Measurements from ENCODE around the gene POLR3E. TPM values are rescaled to one million over a fixed set of nuclear protein-coding genes. Genes with fewer than 3 reads are reported as not detected.
A peak's percentile ranks its signal among the peaks of the same experiment; 100 is the strongest.

The POLR3E gene
- total RNA-seq, 1 experiment from 2014 or later = 103 TPM

GRCh38 chr16:22372882-22373661, 75.9 kb downstream of the POLR3E start:
- DNase-seq = no peak
- no peak overlapping the region for H2BK12ac ChIP-seq (ENCODE audit: insufficient read length, low read depth, low read length)
- H3K79me1 ChIP-seq (ENCODE audit: insufficient read depth, low read depth, low read length, poor library complexity, severe bottlenecking) = peaks cover 6% of the 10 kb centered on the region
- no peak overlapping the region for H2BK15ac ChIP-seq (ENCODE audit: low read depth, low read length)
- no peak overlapping the region for H3T11ph ChIP-seq (ENCODE audit: low read length)
- H2BK5ac ChIP-seq (ENCODE audit: insufficient read length, low read length) = no peak overlapping the region
- no peak overlapping the region for H3K4ac ChIP-seq (ENCODE audit: low read depth, low read length)
- no peaks in the 10 kb centered on the region for H3K27me3 ChIP-seq (ENCODE audit: insufficient read depth, low read length)
- WGBS (ENCODE audit: extremely low coverage, insufficient read length, low lambda C conversion rate) = no CpG with 5 or more reads among the region's 14 CpGs
- H2AFZ ChIP-seq (ENCODE audit: low read length) = no peak overlapping the region
- H3K4me1 ChIP-seq (ENCODE audit: insufficient read depth, low read length) = peaks cover 2% of the 10 kb centered on the region
- H2BK20ac ChIP-seq (ENCODE audit: low read depth, low read length, poor library complexity, severe bottlenecking) = no peak overlapping the region
- Mint-ChIP-seq H3K36me3 (ENCODE audit: insufficient read depth in 1 of 3, low read depth in 3 of 3) (peaks cover 5 to 21% (median 19%) of the 10 kb centered on the region in 3 experiments; a peak in 6 of 7 replicates), H3K9me3 (0 out of 5 replicates have a peak, but pooled peaks cover 0 to 2% of the 10 kb centered on the region in 2 experiments), H3K4me1 (peaks cover 34 to 62% of the 10 kb centered on the region in 2 experiments), H3K27ac (peak overlapping the region in 1 of 3 experiments; percentile 20; a peak in 1 of 7 replicates), H3K27me3 (ENCODE audit: low read depth) (peaks cover 11% of the 10 kb centered on the region), H3K4me3 (peak overlapping the region; percentile 86)
- no peak overlapping the region for H2AK5ac ChIP-seq (ENCODE audit: insufficient read length, low read length)
- H3K23me2 ChIP-seq (ENCODE audit: insufficient read length, low read depth, low read length, poor library complexity, severe bottlenecking) = peaks cover 11% of the 10 kb centered on the region
- H2BK120ac ChIP-seq (ENCODE audit: low read depth, low read length, poor library complexity, severe bottlenecking) = no peak overlapping the region
- no peak for TF ChIP-seq CTCF (conservative IDR thresholded peaks at IDR 0.05)
- no peaks in the 10 kb centered on the region for H4K20me1 ChIP-seq (ENCODE audit: control insufficient read depth, insufficient read depth, insufficient read length)
- H3K4me2 ChIP-seq (ENCODE audit: insufficient read depth, insufficient read length, low read length) = peak overlapping the region; percentile 70
- H3K18ac ChIP-seq (ENCODE audit: insufficient read length, low read depth, low read length) = no peak overlapping the region
- peaks cover 9% of the 10 kb centered on the region; the same call in 1 of the 2 replicates for H3K79me2 ChIP-seq (ENCODE audit: insufficient read depth, low read length)
- H3K27ac ChIP-seq (ENCODE audit: insufficient read length, low read depth, low read length) = no peak overlapping the region
- no peak overlapping the region for H4K91ac ChIP-seq (ENCODE audit: insufficient read length, low read depth, low read length)
- no peak overlapping the region for H4K5ac ChIP-seq (ENCODE audit: insufficient read length, low read depth, low read length)
- no peaks in the 10 kb centered on the region for H3K9me3 ChIP-seq (ENCODE audit: control insufficient read depth, low read depth, low read length)
- H3K14ac ChIP-seq (ENCODE audit: insufficient read depth, low read length) = no peak overlapping the region
- H4K8ac ChIP-seq (replicated peaks; ENCODE audit: insufficient read length, low read depth, low read length) = no peak overlapping the region
- H3K56ac ChIP-seq (ENCODE audit: insufficient read length, low read depth, low read length) = no peak overlapping the region
- H3K23ac ChIP-seq (ENCODE audit: insufficient read length, low read depth, low read length) = no peak overlapping the region
- H3K9ac ChIP-seq (ENCODE audit: extremely low read depth, insufficient read length, low read length) = peak overlapping the region; percentile 76
